Testis (tissue), 3 donors: Measurements from ENCODE around the gene ABHD17A. TPM values are rescaled to one million over a fixed set of nuclear protein-coding genes. Genes with fewer than 3 reads are reported as not detected.

Source experiments
- DNase-seq: peaks from one replicate; pipeline ENCODE4 v3.0.0-alpha.2; 2019
- H3K27ac ChIP-seq, 2 donors: fragments of 200-600 bp; sonication (generic); one replicate each; pipeline ENCODE4 v1.5.1; 2019
- H3K27me3 ChIP-seq: fragments of 200-600 bp; sonication (generic); one replicate; pipeline ENCODE4 v1.5.1; 2019
- H3K36me3 ChIP-seq: fragments of 200-600 bp; sonication (generic); one replicate; pipeline ENCODE4 v1.5.1; 2017; ENCODE audit warnings: low read depth; ENCODE audit errors: missing control alignments
- H3K4me1 ChIP-seq: fragments of 200-600 bp; sonication (generic); one replicate; pipeline ENCODE4 v1.5.1; 2019
- H3K4me3 ChIP-seq, 2 donors: fragments of 200-600 bp; sonication (generic); one replicate each; pipeline ENCODE4 v1.5.1; 2017 to 2019
- H3K9me3 ChIP-seq: fragments of 200-600 bp; sonication (generic); one replicate; pipeline ENCODE4 v1.5.1; 2017
- CTCF ChIP-seq, 3 experiments: fragments of 450-650 bp in 2 of 3; fragments of 200-600 bp in 1 of 3; sonication (generic) in 1 of 3; IDR thresholded peaks; one replicate each; pipeline ENCODE4 v1.5.1; 2016 to 2019; ENCODE audit warnings: antibody characterized with exemption in 3 of 3, mild to moderate bottlenecking in 2 of 3, moderate library complexity in 1 of 3
- POLR2A ChIP-seq: fragments of 450-650 bp; IDR thresholded peaks from one replicate; pipeline ENCODE4 v1.6.1; 2017; ENCODE audit warnings: antibody characterized with exemption, mild to moderate bottlenecking, moderate library complexity
- WGBS, 2 donors: methylation state at CpG; one replicate each; pipeline ENCODE4 v1.1.5; 2018; 5-methylcytosine and 5-hydroxymethylcytosine counted together
- intact Hi-C: fragments of 100-400 bp; cut with DNase I; formaldehyde crosslinking; loops from one replicate; pipeline ENCODE4 v1.15.1; 2023; ENCODE audit warnings: low total_unique reads
- polyA plus RNA-seq: library from polyadenylated mRNA; stranded (reverse); fragments of 350-450 nt; fragmentation: Illumina TruSeq; extraction: RNeasy Lipid Tissue Mini Kit (QIAGEN cat#74804); gene quantifications from one replicate; pipeline ENCODE4 v1.2.3, GENCODE V29; 2014; ENCODE audit warnings: low read depth, low replicate concordance; ENCODE audit not compliant: insufficient read depth
- total RNA-seq, 2 donors: library from RNA; depleted of rRNA; stranded (reverse); fragments of >200 nt; gene quantifications; one replicate each; pipeline ENCODE4 v1.2.3, GENCODE V29; 2016

ABHD17A gene
- total and polyA plus RNA-seq, 3 donors from 2014 or later = 51.1 to 140 (median 127) TPM

GRCh38 chr19:1904860-1905109 is 19.5 kb upstream of the ABHD17A start:
- peaks cover 20% of the 10 kb centered on the region for H3K4me1 ChIP-seq

GRCh38 chr19:1902923-1903322 is 17.6 kb upstream of the ABHD17A start:
- peak overlapping the region in 1 of 2 donors; percentile 92 for H3K27ac ChIP-seq
- intact Hi-C loops = no loop called here
- no peaks in the 10 kb centered on the region for H3K9me3 ChIP-seq
- no peak overlapping the region for H3K4me3 ChIP-seq
- WGBS, 2 donors = 40 to 56% methylated on average over 6 of the region's 6 CpGs
- no peaks in the 10 kb centered on the region for H3K36me3 ChIP-seq
- H3K4me1 ChIP-seq = peaks cover 19% of the 10 kb centered on the region
- no peak for DNase-seq
- TF ChIP-seq POLR2A (no peak), CTCF (IDR thresholded peaks at IDR 0.05) (no peak)
- no peaks in the 10 kb centered on the region for H3K27me3 ChIP-seq

More at GRCh38 chr19:1904860-1905109, 19.5 kb upstream of the ABHD17A start:
- H3K36me3 ChIP-seq = no peaks in the 10 kb centered on the region
- no peaks in the 10 kb centered on the region for H3K9me3 ChIP-seq
- H3K4me3 ChIP-seq = peak overlapping the region; percentile 64 to 79
- H3K27me3 ChIP-seq = no peaks in the 10 kb centered on the region
- 30 to 44% methylated on average over 8 of the region's 8 CpGs for WGBS, 2 donors
- peak overlapping the region; percentile 69 to 92 for H3K27ac ChIP-seq
- TF ChIP-seq CTCF (IDR thresholded peaks at IDR 0.05) (no peak), POLR2A (no peak)
- intact Hi-C loops = no loop called here
- DNase-seq = no peak

GRCh38 chr19:1901940-1902404 is 16.7 kb upstream of the ABHD17A start:
- Histone ChIP-seq H3K36me3 (no peaks in the 10 kb centered on the region), H3K27me3 (no peaks in the 10 kb centered on the region), H3K27ac (peak overlapping the region in 1 of 2 donors; percentile 92), H3K4me3 (no peak overlapping the region), H3K4me1 (peaks cover 20% of the 10 kb centered on the region), H3K9me3 (no peaks in the 10 kb centered on the region)
- no peak for DNase-seq
- WGBS, 2 donors = 85 to 90% methylated on average over 16 of the region's 16 CpGs
- intact Hi-C loops = no loop called here
- TF ChIP-seq CTCF (IDR thresholded peaks at IDR 0.05) (no peak), POLR2A (no peak)

GRCh38 chr19:1896508-1896907 is 11.2 kb upstream of the ABHD17A start:
- DNase-seq = no peak
- Histone ChIP-seq H3K27me3 (no peaks in the 10 kb centered on the region), H3K4me1 (peaks cover 10% of the 10 kb centered on the region), H3K27ac (no peak overlapping the region), H3K9me3 (no peaks in the 10 kb centered on the region), H3K4me3 (no peak overlapping the region), H3K36me3 (no peaks in the 10 kb centered on the region)
- WGBS, 2 donors = 85 to 95% methylated on average over 13 of the region's 13 CpGs
- no peak for TF ChIP-seq POLR2A
- TF ChIP-seq CTCF (IDR thresholded peaks at IDR 0.05) = no peak
- intact Hi-C loops = no loop called here

GRCh38 chr19:1893791-1894190 is 8.5 kb upstream of the ABHD17A start:
- no peaks in the 10 kb centered on the region for H3K9me3 ChIP-seq
- no peak overlapping the region for H3K27ac ChIP-seq
- 72 to 82% methylated on average over 17 of the region's 17 CpGs for WGBS, 2 donors
- H3K4me1 ChIP-seq = peaks cover 10% of the 10 kb centered on the region
- H3K36me3 ChIP-seq = no peaks in the 10 kb centered on the region
- no peak for DNase-seq
- no peak overlapping the region for H3K4me3 ChIP-seq
- TF ChIP-seq POLR2A (no peak), CTCF (IDR thresholded peaks at IDR 0.05) (no peak)
- intact Hi-C loops = no loop called here
- no peaks in the 10 kb centered on the region for H3K27me3 ChIP-seq
